Measurements from ENCODE around the gene EDIL3.
"Not testable (repeated sequence)": the region's sequence is repeated elsewhere in the genome, so short reads cannot be mapped to it uniquely, and the experiment has no call there.

The EDIL3 gene

GRCh38 chr5:84032324-84032723 is 352.4 kb downstream of the EDIL3 start:
- DNase-seq, result no peak

GRCh38 chr5:84028093-84028492 is 356.6 kb downstream of the EDIL3 start:
- DNase-seq, result no peak

- not testable (repeated sequence) for DNase-seq
Measured at GRCh38 chr5:84018521-84018920, 366.2 kb downstream of the EDIL3 start.

- no peak for DNase-seq
Measured at GRCh38 chr5:84017523-84018172, 367.0 kb downstream of the EDIL3 start.

GRCh38 chr5:84016085-84016484 is 368.6 kb downstream of the EDIL3 start:
- no peak for DNase-seq

- no peak for DNase-seq
Measured at GRCh38 chr5:84014966-84015365, 369.7 kb downstream of the EDIL3 start.

GRCh38 chr5:83993803-83994202 is 390.9 kb downstream of the EDIL3 start:
- DNase-seq, result no peak

- DNase-seq, result no peak
Measured at GRCh38 chr5:83991566-83992224, 393.0 kb downstream of the EDIL3 start.

GRCh38 chr5:83988293-83988685 is 396.4 kb downstream of the EDIL3 start:
- no peak for DNase-seq

GRCh38 chr5:83987513-83988292 is 397.0 kb downstream of the EDIL3 start:
- DNase-seq, result no peak

- DNase-seq, result no peak
Measured at GRCh38 chr5:83983852-83984251, 400.8 kb downstream of the EDIL3 start.

GRCh38 chr5:83973925-83974815 is 410.5 kb downstream of the EDIL3 start:
- DNase-seq, result no peak

- no peak for DNase-seq
Measured at GRCh38 chr5:83972909-83973308, 411.8 kb downstream of the EDIL3 start.

GRCh38 chr5:83972236-83972635 is 412.4 kb downstream of the EDIL3 start:
- DNase-seq, result no peak

GRCh38 chr5:83967417-83967816 is 417.3 kb downstream of the EDIL3 start:
- no peak for DNase-seq

GRCh38 chr5:83965441-83965840 is 419.2 kb downstream of the EDIL3 start:
- DNase-seq, result no peak

GRCh38 chr5:83964271-83964670 is 420.4 kb downstream of the EDIL3 start:
- DNase-seq, result no peak

- no peak for DNase-seq
Measured at GRCh38 chr5:83957188-83957587, 427.5 kb downstream of the EDIL3 start.

- DNase-seq, result no peak
Measured at GRCh38 chr5:83956386-83956785, 428.3 kb downstream of the EDIL3 start.

- DNase-seq, result no peak
Measured at GRCh38 chr5:83955916-83956315, 428.8 kb downstream of the EDIL3 start.

GRCh38 chr5:83947763-83948162 is 436.9 kb downstream of the EDIL3 start:
- DNase-seq, result no peak

- no peak for DNase-seq
Measured at GRCh38 chr5:83946516-83946915, 438.2 kb downstream of the EDIL3 start.

- DNase-seq, result no peak
Measured at GRCh38 chr5:83942155-83942554, 442.5 kb downstream of the EDIL3 start.

Data from cortex of kidney (tissue), 1 donor.